ENCODE data around the gene HIPK2. TPM values are rescaled to one million over a fixed set of nuclear protein-coding genes. Genes with fewer than 3 reads are reported as not detected.

HIPK2 gene
- total RNA-seq, 1 donor from 2014 or later: 44.0 TPM

DNA sequence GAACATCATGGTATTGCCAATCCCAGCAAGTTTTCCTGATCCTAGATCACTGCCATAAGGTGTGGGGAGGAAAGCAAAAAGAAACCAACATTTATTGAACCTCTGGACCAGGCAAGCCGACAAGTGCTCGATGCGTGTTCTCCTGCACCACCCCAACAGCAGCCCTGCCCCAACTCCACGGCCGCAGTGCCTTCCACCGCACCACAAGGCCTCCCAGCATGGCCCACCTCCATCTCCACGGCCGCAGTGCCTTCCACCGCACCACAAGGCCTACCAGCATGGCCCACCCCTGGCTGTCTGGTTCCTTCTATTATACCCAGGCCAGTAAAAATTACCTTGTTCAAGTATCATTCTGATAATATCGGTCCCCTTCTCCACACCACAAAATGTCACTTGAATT, 8.7 kb downstream of the HIPK2 start:
- no peak for DNase-seq (ENCODE audit: low read depth)
- Histone ChIP-seq H3K27me3 (ENCODE audit: control insufficient read depth, insufficient read depth, low read length) (no peaks in the 10 kb centered on the region), H3K4me3 (ENCODE audit: low read depth, low read length) (no peak overlapping the region), H3K36me3 (ENCODE audit: control insufficient read depth, insufficient read depth, low read length) (peaks cover 3% of the 10 kb centered on the region)
- no peak for TF ChIP-seq CTCF (IDR thresholded peaks at IDR 0.05; ENCODE audit: insufficient read depth, low read length, poor library complexity, severe bottlenecking)

DNA sequence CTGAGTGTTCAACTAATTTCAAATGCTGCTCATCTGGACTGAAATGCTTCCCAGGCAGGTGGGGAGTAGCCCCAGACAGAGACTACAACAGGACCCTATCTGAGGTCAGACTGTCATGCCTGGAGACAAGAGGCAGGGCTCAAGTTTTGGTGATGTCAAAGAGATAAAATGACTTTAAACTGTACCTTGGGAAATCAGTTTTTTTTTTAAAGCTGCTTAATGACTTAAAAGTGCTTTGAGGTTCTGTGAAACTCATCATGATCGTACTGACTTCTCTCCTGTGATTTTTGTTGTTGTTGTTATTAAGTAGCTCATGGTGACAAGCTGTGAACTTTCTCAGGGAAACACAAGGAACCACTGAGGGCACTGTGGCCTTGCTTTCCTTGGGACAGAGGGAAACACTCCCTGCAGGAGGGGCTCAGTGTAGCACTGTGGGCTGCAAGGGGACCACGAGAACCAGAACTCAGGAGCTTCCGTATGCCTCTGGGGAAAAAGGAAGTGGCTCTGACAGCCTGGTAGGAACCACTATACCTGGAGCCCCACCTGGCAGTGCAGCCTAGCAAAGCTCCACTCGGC, 9.5 kb downstream of the HIPK2 start:
- no peak for TF ChIP-seq CTCF (IDR thresholded peaks at IDR 0.05; ENCODE audit: insufficient read depth, low read length, poor library complexity, severe bottlenecking)
- DNase-seq (ENCODE audit: low read depth): no peak
- H3K27me3 ChIP-seq (ENCODE audit: control insufficient read depth, insufficient read depth, low read length): no peaks in the 10 kb centered on the region
- no peak overlapping the region for H3K4me3 ChIP-seq (ENCODE audit: low read depth, low read length)
- H3K36me3 ChIP-seq (ENCODE audit: control insufficient read depth, insufficient read depth, low read length): peaks cover 3% of the 10 kb centered on the region

DNA sequence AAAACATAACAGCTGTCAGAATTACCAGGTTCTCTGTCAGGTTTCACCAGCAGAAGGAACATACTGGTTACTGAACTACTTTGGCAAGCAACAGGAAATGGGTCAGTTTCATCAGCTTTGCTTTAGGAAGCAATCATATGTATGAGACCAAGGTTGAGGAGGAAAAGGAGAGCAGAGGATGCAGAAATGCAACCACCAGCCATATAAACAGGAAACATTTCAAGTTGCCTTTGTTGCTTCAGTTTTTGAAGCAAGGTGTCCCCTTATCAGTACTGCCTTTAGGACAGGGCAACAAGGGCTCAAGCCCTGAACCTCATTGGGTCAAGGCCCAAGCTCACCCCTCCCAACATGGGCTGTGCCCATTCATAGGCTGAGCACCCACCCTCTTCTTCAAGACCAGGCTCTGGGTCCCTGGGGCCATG, 10.2 kb downstream of the HIPK2 start:
- no peak for DNase-seq (ENCODE audit: low read depth)
- Histone ChIP-seq H3K4me3 (ENCODE audit: low read depth, low read length) (no peak overlapping the region), H3K27me3 (ENCODE audit: control insufficient read depth, insufficient read depth, low read length) (no peaks in the 10 kb centered on the region), H3K36me3 (ENCODE audit: control insufficient read depth, insufficient read depth, low read length) (peaks cover 3% of the 10 kb centered on the region)
- TF ChIP-seq CTCF (IDR thresholded peaks at IDR 0.05; ENCODE audit: insufficient read depth, low read length, poor library complexity, severe bottlenecking): no peak

- H3K36me3 ChIP-seq (ENCODE audit: control insufficient read depth, insufficient read depth, low read length): peaks cover 3% of the 10 kb centered on the region
- no peaks in the 10 kb centered on the region for H3K27me3 ChIP-seq (ENCODE audit: control insufficient read depth, insufficient read depth, low read length)
- no peak for TF ChIP-seq CTCF (IDR thresholded peaks at IDR 0.05; ENCODE audit: insufficient read depth, low read length, poor library complexity, severe bottlenecking)
- no peak for DNase-seq (ENCODE audit: low read depth)
- H3K4me3 ChIP-seq (ENCODE audit: low read depth, low read length): no peak overlapping the region
Measured at GRCh38 chr7:139765143-139765542, 12.7 kb downstream of the HIPK2 start.

GRCh38 chr7:139763330-139763729, 14.5 kb downstream of the HIPK2 start:
- Histone ChIP-seq H3K4me3 (ENCODE audit: low read depth, low read length) (no peak overlapping the region), H3K27me3 (ENCODE audit: control insufficient read depth, insufficient read depth, low read length) (no peaks in the 10 kb centered on the region), H3K36me3 (ENCODE audit: control insufficient read depth, insufficient read depth, low read length) (no peaks in the 10 kb centered on the region)
- no peak for DNase-seq (ENCODE audit: low read depth)
- TF ChIP-seq CTCF (IDR thresholded peaks at IDR 0.05; ENCODE audit: insufficient read depth, low read length, poor library complexity, severe bottlenecking): no peak

- Histone ChIP-seq H3K4me3 (ENCODE audit: low read depth, low read length) (no peak overlapping the region), H3K36me3 (ENCODE audit: control insufficient read depth, insufficient read depth, low read length) (no peaks in the 10 kb centered on the region), H3K27me3 (ENCODE audit: control insufficient read depth, insufficient read depth, low read length) (no peaks in the 10 kb centered on the region)
- no peak for TF ChIP-seq CTCF (IDR thresholded peaks at IDR 0.05; ENCODE audit: insufficient read depth, low read length, poor library complexity, severe bottlenecking)
- no peak for DNase-seq (ENCODE audit: low read depth)
Measured at GRCh38 chr7:139762886-139763285, 14.9 kb downstream of the HIPK2 start.

Measured in kidney epithelial cell (primary cell).